WTC11 (cell line): Measurements from ENCODE around the gene CBLB.

Experiments used
- ELF4 ChIP-seq: sonication (generic); formaldehyde crosslinking; IDR thresholded peaks from 2 replicates; pipeline ENCODE4 v1.8.1; 2022; ENCODE audit warnings: low read depth, mild to moderate bottlenecking, moderate library complexity, missing genetic modification reagents
- ESRRA ChIP-seq: sonication (generic); formaldehyde crosslinking; IDR thresholded peaks from 2 replicates; pipeline ENCODE4 v1.8.1; 2022; ENCODE audit warnings: mild to moderate bottlenecking, missing genetic modification reagents, borderline replicate concordance
- ETV6 ChIP-seq: sonication (generic); formaldehyde crosslinking; IDR thresholded peaks from 2 replicates; pipeline ENCODE4 v1.8.1; 2022; ENCODE audit warnings: mild to moderate bottlenecking, missing genetic modification reagents
- FOXK1 ChIP-seq: sonication (generic); formaldehyde crosslinking; IDR thresholded peaks from 2 replicates; pipeline ENCODE4 v1.8.0; 2022; ENCODE audit warnings: mild to moderate bottlenecking, moderate library complexity, missing genetic modification reagents
- MYBL2 ChIP-seq: sonication (generic); formaldehyde crosslinking; IDR thresholded peaks from 2 replicates; pipeline ENCODE4 v1.8.1; 2023; ENCODE audit warnings: mild to moderate bottlenecking, moderate library complexity, missing genetic modification reagents
- SP1 ChIP-seq: sonication (generic); formaldehyde crosslinking; conservative IDR thresholded peaks from 2 replicates; pipeline ENCODE4 v1.8.1; 2022; ENCODE audit warnings: missing genetic modification reagents
- ZBTB21 ChIP-seq: sonication (generic); formaldehyde crosslinking; IDR thresholded peaks from 2 replicates; pipeline ENCODE4 v1.8.1; 2023; ENCODE audit warnings: mild to moderate bottlenecking, missing genetic modification reagents, borderline replicate concordance
- TF ChIP-seq, protein P1 (sequence below): fragments of 200-600 bp; IDR thresholded peaks from 2 replicates; pipeline ENCODE4 v1.8.0; 2022; ENCODE audit warnings: antibody characterized with exemption
- TF ChIP-seq, protein P2 (sequence below): sonication (generic); formaldehyde crosslinking; IDR thresholded peaks from 2 replicates; pipeline ENCODE4 v1.8.1; 2022; ENCODE audit warnings: low read depth, mild to moderate bottlenecking, moderate library complexity, missing genetic modification reagents, borderline replicate concordance
- TF ChIP-seq, protein P3 (sequence below): sonication (generic); formaldehyde crosslinking; IDR thresholded peaks from 2 replicates; pipeline ENCODE4 v1.8.0; 2022; ENCODE audit warnings: mild to moderate bottlenecking, missing genetic modification reagents
- TF ChIP-seq, protein P4 (sequence below): sonication (generic); formaldehyde crosslinking; IDR thresholded peaks from 2 replicates; pipeline ENCODE4 v1.8.0; 2022; ENCODE audit warnings: mild to moderate bottlenecking, missing genetic modification reagents
- TF ChIP-seq, protein P5 (sequence below): sonication (generic); formaldehyde crosslinking; IDR thresholded peaks from 2 replicates; pipeline ENCODE4 v1.8.0; 2022; ENCODE audit warnings: mild to moderate bottlenecking, missing genetic modification reagents

DNA sequence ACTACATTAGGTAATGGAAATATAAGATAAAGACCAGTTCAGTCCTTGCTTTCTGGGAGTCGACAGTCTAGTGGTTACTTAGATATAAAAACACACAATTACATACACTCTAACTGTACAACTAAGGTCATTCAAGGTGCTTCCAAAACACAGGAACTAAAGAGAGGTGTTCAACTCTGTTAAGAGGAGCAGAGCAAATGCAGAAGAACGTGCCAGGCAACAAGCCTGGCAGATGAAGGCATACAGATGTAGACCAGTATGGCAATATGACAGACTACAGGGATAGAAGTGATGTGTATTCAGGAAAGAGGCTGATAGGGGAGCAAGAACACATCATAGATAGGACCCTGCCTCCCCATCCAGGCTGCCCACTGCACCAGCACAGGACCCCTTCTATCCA, 78.3 kb downstream of the CBLB start:
- TF ChIP-seq ELF4 (no peak), SP1 (CRISPR knock-in tag) (no peak), ESRRA (no peak), FOXK1 (CRISPR knock-in tag) (no peak), MYBL2 (CRISPR knock-in tag) (no peak), ZBTB21 (CRISPR knock-in tag) (no peak), ETV6 (CRISPR knock-in tag) (no peak)
- TF ChIP-seq, protein P1, sequence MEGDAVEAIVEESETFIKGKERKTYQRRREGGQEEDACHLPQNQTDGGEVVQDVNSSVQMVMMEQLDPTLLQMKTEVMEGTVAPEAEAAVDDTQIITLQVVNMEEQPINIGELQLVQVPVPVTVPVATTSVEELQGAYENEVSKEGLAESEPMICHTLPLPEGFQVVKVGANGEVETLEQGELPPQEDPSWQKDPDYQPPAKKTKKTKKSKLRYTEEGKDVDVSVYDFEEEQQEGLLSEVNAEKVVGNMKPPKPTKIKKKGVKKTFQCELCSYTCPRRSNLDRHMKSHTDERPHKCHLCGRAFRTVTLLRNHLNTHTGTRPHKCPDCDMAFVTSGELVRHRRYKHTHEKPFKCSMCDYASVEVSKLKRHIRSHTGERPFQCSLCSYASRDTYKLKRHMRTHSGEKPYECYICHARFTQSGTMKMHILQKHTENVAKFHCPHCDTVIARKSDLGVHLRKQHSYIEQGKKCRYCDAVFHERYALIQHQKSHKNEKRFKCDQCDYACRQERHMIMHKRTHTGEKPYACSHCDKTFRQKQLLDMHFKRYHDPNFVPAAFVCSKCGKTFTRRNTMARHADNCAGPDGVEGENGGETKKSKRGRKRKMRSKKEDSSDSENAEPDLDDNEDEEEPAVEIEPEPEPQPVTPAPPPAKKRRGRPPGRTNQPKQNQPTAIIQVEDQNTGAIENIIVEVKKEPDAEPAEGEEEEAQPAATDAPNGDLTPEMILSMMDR: no peak
- TF ChIP-seq, protein P2, sequence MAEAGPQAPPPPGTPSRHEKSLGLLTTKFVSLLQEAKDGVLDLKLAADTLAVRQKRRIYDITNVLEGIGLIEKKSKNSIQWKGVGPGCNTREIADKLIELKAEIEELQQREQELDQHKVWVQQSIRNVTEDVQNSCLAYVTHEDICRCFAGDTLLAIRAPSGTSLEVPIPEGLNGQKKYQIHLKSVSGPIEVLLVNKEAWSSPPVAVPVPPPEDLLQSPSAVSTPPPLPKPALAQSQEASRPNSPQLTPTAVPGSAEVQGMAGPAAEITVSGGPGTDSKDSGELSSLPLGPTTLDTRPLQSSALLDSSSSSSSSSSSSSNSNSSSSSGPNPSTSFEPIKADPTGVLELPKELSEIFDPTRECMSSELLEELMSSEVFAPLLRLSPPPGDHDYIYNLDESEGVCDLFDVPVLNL (CRISPR knock-in tag): no peak
- TF ChIP-seq, protein P3, sequence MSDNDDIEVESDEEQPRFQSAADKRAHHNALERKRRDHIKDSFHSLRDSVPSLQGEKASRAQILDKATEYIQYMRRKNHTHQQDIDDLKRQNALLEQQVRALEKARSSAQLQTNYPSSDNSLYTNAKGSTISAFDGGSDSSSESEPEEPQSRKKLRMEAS (CRISPR knock-in tag): no peak
- TF ChIP-seq, protein P4, sequence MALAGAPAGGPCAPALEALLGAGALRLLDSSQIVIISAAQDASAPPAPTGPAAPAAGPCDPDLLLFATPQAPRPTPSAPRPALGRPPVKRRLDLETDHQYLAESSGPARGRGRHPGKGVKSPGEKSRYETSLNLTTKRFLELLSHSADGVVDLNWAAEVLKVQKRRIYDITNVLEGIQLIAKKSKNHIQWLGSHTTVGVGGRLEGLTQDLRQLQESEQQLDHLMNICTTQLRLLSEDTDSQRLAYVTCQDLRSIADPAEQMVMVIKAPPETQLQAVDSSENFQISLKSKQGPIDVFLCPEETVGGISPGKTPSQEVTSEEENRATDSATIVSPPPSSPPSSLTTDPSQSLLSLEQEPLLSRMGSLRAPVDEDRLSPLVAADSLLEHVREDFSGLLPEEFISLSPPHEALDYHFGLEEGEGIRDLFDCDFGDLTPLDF (CRISPR knock-in tag): no peak
- TF ChIP-seq, protein P5, sequence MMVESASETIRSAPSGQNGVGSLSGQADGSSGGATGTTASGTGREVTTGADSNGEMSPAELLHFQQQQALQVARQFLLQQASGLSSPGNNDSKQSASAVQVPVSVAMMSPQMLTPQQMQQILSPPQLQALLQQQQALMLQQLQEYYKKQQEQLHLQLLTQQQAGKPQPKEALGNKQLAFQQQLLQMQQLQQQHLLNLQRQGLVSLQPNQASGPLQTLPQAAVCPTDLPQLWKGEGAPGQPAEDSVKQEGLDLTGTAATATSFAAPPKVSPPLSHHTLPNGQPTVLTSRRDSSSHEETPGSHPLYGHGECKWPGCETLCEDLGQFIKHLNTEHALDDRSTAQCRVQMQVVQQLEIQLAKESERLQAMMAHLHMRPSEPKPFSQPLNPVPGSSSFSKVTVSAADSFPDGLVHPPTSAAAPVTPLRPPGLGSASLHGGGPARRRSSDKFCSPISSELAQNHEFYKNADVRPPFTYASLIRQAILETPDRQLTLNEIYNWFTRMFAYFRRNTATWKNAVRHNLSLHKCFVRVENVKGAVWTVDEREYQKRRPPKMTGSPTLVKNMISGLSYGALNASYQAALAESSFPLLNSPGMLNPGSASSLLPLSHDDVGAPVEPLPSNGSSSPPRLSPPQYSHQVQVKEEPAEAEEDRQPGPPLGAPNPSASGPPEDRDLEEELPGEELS (CRISPR knock-in tag): no peak
